GM18511 (cell line): ENCODE results near the gene IGSF23.

Experiments
- ATAC-seq: cut with Tn5 transposase; IDR thresholded peaks from one replicate; pipeline ENCODE4 v1.9.1; 2021; ENCODE audit warnings: mild to moderate bottlenecking, moderate library complexity; ENCODE audit not compliant: unreplicated experiment

The IGSF23 gene

DNA sequence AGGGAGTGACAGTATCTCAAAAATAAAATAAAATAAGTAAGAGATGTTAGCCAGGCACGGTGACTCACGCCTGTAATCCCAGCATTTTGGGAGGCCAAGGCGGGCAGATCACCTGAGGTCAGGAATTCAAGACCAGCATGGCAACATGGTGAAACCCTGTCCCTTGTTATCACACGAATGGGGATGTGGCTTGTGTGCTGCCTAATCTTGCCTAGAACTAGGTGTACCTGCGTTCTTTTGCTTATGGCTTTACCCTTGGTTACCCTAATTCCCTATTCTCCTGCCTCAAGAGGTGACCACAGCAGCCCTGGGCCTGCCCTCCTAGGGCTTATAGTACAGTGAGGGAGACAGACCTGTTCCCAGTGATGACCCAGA, 24.0 kb downstream of the IGSF23 start:
- ATAC-seq = no peak

DNA sequence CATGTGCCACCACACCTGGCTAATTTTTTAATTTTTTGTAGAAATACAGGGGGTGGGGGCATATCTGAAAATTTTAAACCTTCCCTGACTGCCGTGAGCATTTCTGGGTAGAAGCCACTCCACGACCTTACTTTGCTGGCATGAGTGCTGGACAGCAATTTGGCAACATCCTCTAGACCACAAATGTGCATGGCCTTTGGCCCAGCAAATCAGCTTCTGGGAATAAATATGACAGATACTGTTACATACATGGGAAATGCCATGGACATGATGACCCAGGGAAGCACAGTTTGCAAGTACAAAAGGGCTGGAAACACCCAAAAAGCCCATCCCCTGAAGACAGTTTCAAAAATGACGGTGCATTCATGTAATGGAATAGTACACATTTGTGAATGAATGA, 27.2 kb downstream of the IGSF23 start:
- no peak for ATAC-seq

DNA sequence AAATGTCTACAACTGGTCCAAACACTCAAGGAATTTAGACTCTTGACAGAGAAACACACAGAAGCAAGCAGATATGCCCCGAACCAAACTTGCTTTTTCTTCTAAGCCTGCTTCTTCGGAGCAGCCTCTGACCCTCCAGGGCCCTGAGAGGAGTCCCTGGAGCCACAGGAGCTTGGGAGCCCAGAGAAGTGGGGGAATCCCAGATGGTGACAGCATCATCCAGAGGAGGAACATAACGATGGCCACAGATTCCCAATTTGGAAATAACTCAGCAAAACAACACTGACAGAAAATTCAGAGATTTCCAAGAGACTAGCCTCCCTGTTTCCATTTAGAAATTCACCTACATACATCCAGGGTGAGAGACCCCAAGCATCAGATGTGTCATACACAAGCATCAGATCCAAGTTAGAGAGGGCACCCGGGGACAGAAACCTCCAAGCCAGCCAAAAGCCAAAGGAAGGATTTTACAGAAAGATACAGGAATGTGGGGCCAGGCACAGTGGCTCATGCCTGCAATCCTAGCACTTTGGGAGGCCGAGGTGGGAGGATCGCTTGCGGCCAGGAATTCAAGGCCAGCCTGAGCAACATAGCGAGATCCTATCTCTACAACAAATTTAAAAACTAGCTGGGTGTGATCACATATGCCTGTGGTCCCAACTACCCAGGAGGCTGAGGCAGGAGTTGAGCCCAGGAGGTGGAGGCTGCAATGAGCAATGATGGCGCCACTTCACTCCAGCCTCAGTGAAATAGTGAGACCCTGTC, 28.3 kb downstream of the IGSF23 start:
- no peak for ATAC-seq

DNA sequence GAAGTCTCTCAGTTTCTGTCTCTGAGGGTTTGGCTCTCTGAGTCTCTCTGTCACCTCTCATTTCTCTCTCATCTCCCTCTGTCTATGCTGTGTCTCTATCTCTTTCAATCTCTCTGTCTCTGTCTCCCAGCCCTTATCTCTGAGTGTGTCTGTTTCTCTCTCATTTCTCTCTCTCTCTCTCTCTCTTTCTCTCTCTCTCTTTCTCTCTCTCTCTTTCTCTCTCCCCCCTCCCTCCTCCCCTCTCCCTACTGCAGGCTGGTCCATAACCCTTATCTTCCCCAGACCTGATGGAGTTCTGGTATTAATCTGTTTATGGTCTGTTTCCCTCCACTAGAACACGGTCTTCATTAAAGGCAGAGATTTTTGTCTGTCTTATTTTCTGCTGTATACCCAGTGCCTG, 29.0 kb downstream of the IGSF23 start:
- no peak for ATAC-seq

DNA sequence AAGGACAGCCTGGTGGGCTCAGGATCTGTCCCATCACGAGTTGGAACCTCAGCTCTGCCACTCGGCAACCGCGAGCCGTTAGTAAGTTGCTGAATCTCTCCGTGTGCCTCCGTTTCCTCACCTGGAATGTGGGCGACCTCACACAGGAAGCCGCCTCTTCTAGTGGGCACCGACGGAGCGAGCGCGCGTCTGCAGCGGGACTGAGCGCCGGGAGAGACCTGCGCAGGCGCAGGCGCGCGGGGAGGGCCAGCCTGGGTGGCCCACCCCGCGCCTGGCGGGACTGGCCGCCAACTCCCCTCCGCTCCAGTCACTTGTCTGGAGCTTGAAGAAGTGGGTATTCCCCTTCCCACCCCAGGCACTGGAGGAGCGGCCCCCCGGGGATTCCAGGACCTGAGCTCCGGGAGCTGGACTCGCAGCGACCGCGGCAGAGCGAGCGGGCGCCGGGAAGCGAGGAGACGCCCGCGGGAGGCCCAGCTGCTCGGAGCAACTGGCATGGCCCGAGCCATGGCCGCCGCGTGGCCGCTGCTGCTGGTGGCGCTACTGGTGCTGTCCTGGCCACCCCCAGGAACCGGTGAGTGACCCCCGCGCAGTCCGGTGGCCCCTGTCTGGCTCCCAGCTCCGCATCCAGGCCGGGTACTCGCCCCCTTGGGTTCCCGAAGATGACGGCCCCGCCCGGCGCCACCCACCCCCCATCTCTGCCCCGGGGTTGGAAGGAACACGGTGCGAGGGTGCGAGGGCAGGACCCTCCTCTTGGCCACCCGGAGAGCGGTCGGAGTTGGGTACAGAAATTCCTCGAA, 30.4 kb downstream of the IGSF23 start, which contains the start of gene PVR:
Gene PVR, plus strand, starts transcription at position 306 of the 797 bp plus-strand sequence. Its CDS starts 187 bp downstream, at position 493.
- ATAC-seq = no peak

- no peak for ATAC-seq
Measured at GRCh38 chr19:44644402-44645016, 31.1 kb downstream of the IGSF23 start.

- no peak for ATAC-seq
Measured at GRCh38 chr19:44645407-44646048, 32.2 kb downstream of the IGSF23 start.

DNA sequence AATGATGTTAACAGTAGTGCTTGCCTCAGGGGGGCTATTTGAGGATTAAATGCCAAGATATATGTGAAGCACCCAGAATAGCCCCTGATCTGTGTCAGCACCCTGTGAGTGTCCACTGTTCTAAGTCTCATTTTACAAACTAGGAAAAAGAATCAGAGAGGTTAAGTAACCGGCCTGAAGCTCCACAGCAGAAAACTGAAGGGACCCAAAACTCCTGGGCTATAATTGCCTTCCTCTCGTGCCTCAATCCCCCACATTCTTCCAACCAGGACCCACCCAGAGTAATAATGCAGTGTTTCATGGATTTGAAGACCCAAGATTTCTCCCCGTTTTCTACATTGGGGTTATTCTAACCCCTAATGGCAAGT, 32.7 kb downstream of the IGSF23 start:
- no peak for ATAC-seq

- no peak for ATAC-seq
Measured at GRCh38 chr19:44647144-44647543, 33.8 kb downstream of the IGSF23 start.

GRCh38 chr19:44648631-44649251, 35.4 kb downstream of the IGSF23 start:
- ATAC-seq = no peak

DNA sequence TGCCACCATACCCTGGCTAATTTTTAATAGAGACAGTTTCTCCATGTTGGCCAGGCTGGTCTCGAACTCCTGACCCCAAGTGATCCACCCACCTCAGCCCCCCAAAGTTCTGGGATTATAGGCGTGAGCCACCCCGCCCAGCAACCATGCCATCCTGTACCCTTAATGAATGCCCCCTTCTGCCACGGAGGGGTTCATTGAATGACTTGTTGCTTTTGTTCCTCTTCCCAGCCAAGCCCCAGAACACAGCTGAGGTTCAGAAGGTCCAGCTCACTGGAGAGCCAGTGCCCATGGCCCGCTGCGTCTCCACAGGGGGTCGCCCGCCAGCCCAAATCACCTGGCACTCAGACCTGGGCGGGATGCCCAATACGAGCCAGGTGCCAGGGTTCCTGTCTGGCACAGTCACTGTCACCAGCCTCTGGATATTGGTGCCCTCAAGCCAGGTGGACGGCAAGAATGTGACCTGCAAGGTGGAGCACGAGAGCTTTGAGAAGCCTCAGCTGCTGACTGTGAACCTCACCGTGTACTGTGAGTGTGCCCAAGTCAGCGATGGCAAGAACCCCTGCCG, 36.3 kb downstream of the IGSF23 start:
- no peak for ATAC-seq

DNA sequence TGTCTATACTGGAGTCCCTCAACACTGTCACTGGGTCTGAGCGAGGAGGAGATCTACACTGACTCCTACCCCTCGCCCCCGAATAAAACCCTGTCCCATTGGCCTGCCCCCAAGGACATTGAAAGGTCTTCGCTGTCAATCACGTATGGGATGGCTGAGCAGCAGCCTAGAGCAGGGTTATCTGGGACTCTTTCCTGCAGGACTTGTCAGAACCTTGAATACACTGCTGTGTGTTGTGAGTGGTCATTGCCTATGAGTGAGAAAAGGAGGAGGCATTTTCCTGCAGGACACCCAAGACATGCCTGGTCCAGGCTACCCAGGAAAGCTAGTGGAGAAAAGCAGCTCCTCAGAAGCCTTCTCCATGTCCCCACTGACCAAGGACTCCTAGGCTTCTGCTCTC, 40.0 kb downstream of the IGSF23 start:
- no peak for ATAC-seq

GRCh38 chr19:44653977-44654774, 40.8 kb downstream of the IGSF23 start:
- ATAC-seq = peak; percentile 86

DNA sequence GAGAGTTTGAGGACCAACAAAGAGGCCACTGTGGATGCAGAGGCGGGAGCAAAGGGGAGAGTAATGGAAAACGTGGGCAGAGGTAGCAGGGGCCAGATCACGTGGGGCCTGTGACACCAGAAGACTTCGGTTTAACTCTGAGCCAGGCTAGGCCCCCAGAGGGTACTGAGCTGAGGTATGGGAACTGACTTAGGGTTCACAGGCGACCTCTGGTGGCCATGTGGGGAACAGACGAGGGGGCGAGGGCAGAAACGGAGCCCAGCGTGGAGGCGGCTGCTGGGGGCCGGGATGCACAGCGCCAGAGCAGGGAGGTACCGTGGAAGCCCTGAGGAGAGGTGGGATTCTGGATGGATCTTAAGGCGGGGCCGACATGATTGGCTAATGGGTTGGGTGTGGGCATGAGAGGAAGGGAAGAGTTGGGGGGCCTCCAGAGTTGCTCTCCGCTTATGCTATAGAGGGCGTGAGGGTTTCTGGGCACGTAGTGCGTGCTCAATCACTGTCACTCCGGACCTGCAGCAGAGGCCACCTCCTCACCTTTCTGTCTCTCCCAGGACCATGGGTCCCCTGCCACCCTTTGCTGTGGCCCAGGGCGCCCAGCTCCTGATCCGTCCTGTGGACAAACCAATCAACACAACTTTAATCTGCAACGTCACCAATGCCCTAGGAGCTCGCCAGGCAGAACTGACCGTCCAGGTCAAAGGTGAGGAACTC, 44.0 kb downstream of the IGSF23 start:
- peak; percentile 62 for ATAC-seq

GRCh38 chr19:44658069-44658733, 44.8 kb downstream of the IGSF23 start:
- ATAC-seq = no peak

DNA sequence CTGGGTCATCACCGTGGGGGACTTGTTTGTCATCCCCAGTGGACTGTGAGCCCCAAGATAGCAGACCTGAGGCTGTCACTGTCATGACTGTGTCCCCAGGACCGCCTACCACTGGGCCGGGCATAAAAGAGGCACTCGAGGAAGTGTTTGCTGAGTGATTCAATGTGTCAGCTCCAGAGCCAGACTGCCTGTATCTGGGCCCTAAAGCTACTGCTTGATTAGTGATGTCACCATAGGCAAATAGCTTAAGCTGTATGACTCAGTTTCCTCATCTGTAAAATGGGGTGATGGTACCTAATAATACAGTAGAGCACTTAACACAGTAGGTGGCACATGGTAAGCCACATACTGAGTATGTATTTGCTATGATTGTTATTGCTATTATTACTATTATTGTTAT, 46.7 kb downstream of the IGSF23 start:
- ATAC-seq = no peak

DNA sequence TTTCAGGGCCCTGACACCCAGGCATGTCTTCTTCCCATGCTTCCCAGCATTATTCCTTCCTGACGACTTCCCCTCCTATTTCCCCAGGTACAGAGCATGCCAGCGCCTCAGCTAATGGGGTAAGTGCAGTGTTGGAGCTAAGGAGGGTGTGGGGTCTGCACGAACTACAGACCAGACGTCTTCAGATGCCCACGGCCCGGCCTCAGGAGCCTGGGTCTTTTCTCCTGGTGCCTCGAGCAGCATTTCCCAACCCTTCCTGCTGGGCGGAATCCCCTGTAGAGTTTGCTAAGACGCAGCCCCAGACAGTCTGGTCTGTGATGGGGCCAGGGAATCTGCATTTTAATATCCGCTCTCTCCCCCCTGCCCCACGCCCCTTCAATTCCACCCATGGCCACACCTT, 47.8 kb downstream of the IGSF23 start:
- ATAC-seq = no peak

- ATAC-seq = no peak
Measured at GRCh38 chr19:44661904-44662303, 48.5 kb downstream of the IGSF23 start.
